Smooth muscle cell (in vitro differentiated cells): ENCODE measurements around the gene MXD4. TPM values are rescaled to one million over a fixed set of nuclear protein-coding genes. Genes with fewer than 3 reads are reported as not detected.

Experiments
- DNase-seq: peaks from one replicate; lab custom pipeline; 2025; ENCODE audit not compliant: unreplicated experiment; lab: John Stamatoyannopoulos, UW
- H2AFZ ChIP-seq: fragments of 200-600 bp; sonication (generic); 2 replicates; pipeline ENCODE4 v1.6.0; 2016; ENCODE audit warnings: antibody characterized with exemption, low read depth, mild to moderate bottlenecking
- H3F3A ChIP-seq: fragments of 200-600 bp; sonication (generic); 2 replicates; pipeline ENCODE4 v1.6.0; 2017; ENCODE audit warnings: antibody characterized with exemption, low read depth
- H3K27ac ChIP-seq: fragments of 200-600 bp; sonication (generic); 2 replicates; pipeline ENCODE4 v1.5.1; 2016; ENCODE audit warnings: low read depth, mild to moderate bottlenecking
- H3K27me3 ChIP-seq: fragments of 200-600 bp; sonication (generic); 2 replicates; pipeline ENCODE4 v1.6.1; 2016; ENCODE audit warnings: low read depth, mild to moderate bottlenecking
- H3K36me3 ChIP-seq: fragments of 200-600 bp; sonication (generic); 2 replicates; pipeline ENCODE4 v1.5.1; 2016; ENCODE audit warnings: low read depth
- H3K4me1 ChIP-seq: fragments of 200-600 bp; sonication (generic); 2 replicates; pipeline ENCODE4 v1.5.1; 2016; ENCODE audit warnings: low read depth
- H3K4me2 ChIP-seq: fragments of 200-600 bp; sonication (generic); 2 replicates; pipeline ENCODE4 v1.6.0; 2016; ENCODE audit warnings: mild to moderate bottlenecking
- H3K4me3 ChIP-seq: fragments of 200-600 bp; sonication (generic); 2 replicates; pipeline ENCODE4 v1.5.1; 2016; ENCODE audit warnings: mild to moderate bottlenecking
- H3K79me2 ChIP-seq: fragments of 200-600 bp; sonication (generic); 2 replicates; pipeline ENCODE4 v1.6.0; 2016; ENCODE audit warnings: low read depth, mild to moderate bottlenecking
- H3K9ac ChIP-seq: fragments of 200-600 bp; sonication (generic); 2 replicates; pipeline ENCODE4 v1.6.0; 2016; ENCODE audit warnings: low read depth
- H3K9me3 ChIP-seq: fragments of 200-600 bp; sonication (generic); replicated peaks from 2 replicates; pipeline ENCODE4 v1.5.1; 2016; ENCODE audit warnings: low read depth
- H4K20me1 ChIP-seq: fragments of 200-600 bp; sonication (generic); 2 replicates; pipeline ENCODE4 v1.6.0; 2016; ENCODE audit warnings: low read depth
- CTCF ChIP-seq: fragments of 200-600 bp; sonication (generic); IDR thresholded peaks from 2 replicates; pipeline ENCODE4 v1.5.1; 2017; ENCODE audit warnings: borderline replicate concordance, mild to moderate bottlenecking, antibody characterized with exemption; ENCODE audit not compliant: insufficient read depth, poor library complexity, severe bottlenecking
- WGBS: methylation state at CpG from one replicate; pipeline ENCODE4 v1.1.7; 2016; ENCODE audit warnings: low lambda C conversion rate; 5-methylcytosine and 5-hydroxymethylcytosine counted together
- polyA plus RNA-seq: library from polyadenylated mRNA; unstranded; fragments of >200 nt; fragmentation: Nextera tagmentation; extraction: Ambion mirVana; gene quantifications from 2 replicates; pipeline ENCODE4 v1.2.1, GENCODE V29; 2016
- total RNA-seq: library from RNA; depleted of rRNA; stranded (reverse); fragments of >200 nt; gene quantifications from 2 replicates; pipeline ENCODE4 v1.2.3, GENCODE V29; 2014

MXD4 gene
- total and polyA plus RNA-seq, 2 experiments from 2014 or later: 26.8 to 81.8 TPM

- Histone ChIP-seq H3K79me2 (no peaks in the 10 kb centered on the region), H3K9me3 (no peaks in the 10 kb centered on the region), H3K4me1 (no peaks in the 10 kb centered on the region), H3K27ac (no peak overlapping the region), H3K4me3 (no peak overlapping the region), H4K20me1 (no peaks in the 10 kb centered on the region), H3K27me3 (no peaks in the 10 kb centered on the region), H3K4me2 (no peak overlapping the region), H2AFZ (no peak overlapping the region), H3K9ac (no peak overlapping the region), H3F3A (no peaks in the 10 kb centered on the region), H3K36me3 (no peaks in the 10 kb centered on the region)
- WGBS: 95% methylated on average over 41 of the region's 41 CpGs
- TF ChIP-seq CTCF: no peak
- no peak for DNase-seq
Measured at GRCh38 chr4:2304877-2305561, 43.1 kb upstream of the MXD4 start.

DNA sequence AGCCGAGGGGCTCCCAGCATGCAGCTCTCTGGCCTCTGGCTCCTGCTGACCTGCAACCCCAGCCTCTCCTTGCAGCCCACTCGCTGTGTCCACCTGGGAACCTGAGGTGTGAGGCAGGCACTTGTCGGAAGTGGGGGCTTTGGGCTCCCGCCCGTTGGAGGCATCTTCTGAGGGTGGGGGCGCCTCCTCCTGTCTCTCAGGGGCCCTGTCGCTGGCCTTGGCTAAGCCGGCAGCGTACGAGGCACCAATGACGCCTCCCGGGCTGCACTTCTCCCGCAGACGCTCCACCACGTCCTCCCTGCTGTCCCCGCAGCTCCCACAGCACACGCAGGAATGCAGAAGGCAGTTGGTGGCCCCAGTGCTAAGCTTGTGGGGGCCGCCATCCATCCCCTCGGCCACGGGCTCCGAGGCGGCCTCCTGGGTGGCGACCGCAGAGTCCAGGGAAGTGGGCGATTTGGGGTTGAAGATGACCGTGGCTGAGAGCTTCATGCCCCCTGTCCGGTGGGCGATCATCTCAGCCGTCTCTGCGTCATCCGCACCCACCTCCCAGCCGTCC is 42.5 kb upstream of the MXD4 start:
- H3K79me2 ChIP-seq: no peaks in the 10 kb centered on the region
- H4K20me1 ChIP-seq: no peaks in the 10 kb centered on the region
- no peak overlapping the region for H3K9ac ChIP-seq
- no peaks in the 10 kb centered on the region for H3K36me3 ChIP-seq
- no peaks in the 10 kb centered on the region for H3K4me1 ChIP-seq
- H3K4me2 ChIP-seq: no peak overlapping the region
- TF ChIP-seq CTCF: no peak
- 90% methylated on average over 28 of the region's 32 CpGs for WGBS
- no peak overlapping the region for H2AFZ ChIP-seq
- H3K9me3 ChIP-seq: no peaks in the 10 kb centered on the region
- no peaks in the 10 kb centered on the region for H3K27me3 ChIP-seq
- no peak overlapping the region for H3K27ac ChIP-seq
- H3K4me3 ChIP-seq: no peak overlapping the region
- no peak for DNase-seq
- H3F3A ChIP-seq: no peaks in the 10 kb centered on the region

GRCh38 chr4:2303686-2304320 is 41.9 kb upstream of the MXD4 start:
- no peak overlapping the region for H3K4me3 ChIP-seq
- no peak overlapping the region for H3K4me2 ChIP-seq
- H3K27me3 ChIP-seq: no peaks in the 10 kb centered on the region
- no peak for DNase-seq
- H2AFZ ChIP-seq: no peak overlapping the region
- no peaks in the 10 kb centered on the region for H3K4me1 ChIP-seq
- no peaks in the 10 kb centered on the region for H3F3A ChIP-seq
- H3K9me3 ChIP-seq: no peaks in the 10 kb centered on the region
- 89% methylated on average over 8 of the region's 31 CpGs for WGBS
- no peak overlapping the region for H3K9ac ChIP-seq
- no peaks in the 10 kb centered on the region for H4K20me1 ChIP-seq
- no peaks in the 10 kb centered on the region for H3K36me3 ChIP-seq
- H3K27ac ChIP-seq: no peak overlapping the region
- H3K79me2 ChIP-seq: no peaks in the 10 kb centered on the region
- no peak for TF ChIP-seq CTCF
